Activated naive CD8-positive, alpha-beta T cell treated with anti-CD3 and anti-CD28 coated beads, Interleukin-2, amount 10 ng/mL, durations not matched to agents 7 days and 5 days (primary cell): Measurements from ENCODE around the gene PCBP4. TPM values are rescaled to one million over a fixed set of nuclear protein-coding genes. Genes with fewer than 3 reads are reported as not detected.
A peak's percentile ranks its signal among the peaks of the same experiment; 100 is the strongest.

Experiments used
- ATAC-seq: fragments of 150-1000 bp; cut with Tn5 transposase; one replicate; pipeline ENCODE4 v1.10.0; 2021; ENCODE audit warnings: low read depth, moderate library complexity
- POLR2A ChIA-PET: fragments of 350-600 bp; sonication (Branson Sonifier 250); formaldehyde crosslinking; loops from one replicate; lab custom pipeline; 2021; ENCODE audit warnings: antibody characterized with exemption; lab: Charles Lee
- DNase-seq: peaks from one replicate; pipeline ENCODE4 v3.0.0; 2021
- H3K27ac Mint-ChIP-seq: one replicate; pipeline ENCODE4 v1.8.0; 2022; ENCODE audit warnings: mild to moderate bottlenecking, mixed read lengths
- H3K27me3 Mint-ChIP-seq: one replicate; pipeline ENCODE4 v1.8.0; 2022; ENCODE audit warnings: mild to moderate bottlenecking, moderate library complexity, mixed read lengths
- H3K36me3 Mint-ChIP-seq: one replicate; pipeline ENCODE4 v1.8.0; 2021; ENCODE audit warnings: mild to moderate bottlenecking, mixed read lengths
- H3K4me1 Mint-ChIP-seq: one replicate; pipeline ENCODE4 v1.8.0; 2021; ENCODE audit warnings: mixed read lengths
- H3K4me3 Mint-ChIP-seq: one replicate; pipeline ENCODE4 v1.8.0; 2022; ENCODE audit warnings: mild to moderate bottlenecking, moderate library complexity, mixed read lengths
- H3K9me3 Mint-ChIP-seq: one replicate; pipeline ENCODE4 v1.8.0; 2021; ENCODE audit warnings: mixed read lengths
- total RNA-seq, 2 experiments: library from RNA; stranded (reverse); gene quantifications; one replicate each; pipeline ENCODE4 v1.2.3, GENCODE V29; 2021

PCBP4 gene
- total RNA-seq, 2 experiments from 2014 or later: 17.8 to 18.2 TPM

DNA sequence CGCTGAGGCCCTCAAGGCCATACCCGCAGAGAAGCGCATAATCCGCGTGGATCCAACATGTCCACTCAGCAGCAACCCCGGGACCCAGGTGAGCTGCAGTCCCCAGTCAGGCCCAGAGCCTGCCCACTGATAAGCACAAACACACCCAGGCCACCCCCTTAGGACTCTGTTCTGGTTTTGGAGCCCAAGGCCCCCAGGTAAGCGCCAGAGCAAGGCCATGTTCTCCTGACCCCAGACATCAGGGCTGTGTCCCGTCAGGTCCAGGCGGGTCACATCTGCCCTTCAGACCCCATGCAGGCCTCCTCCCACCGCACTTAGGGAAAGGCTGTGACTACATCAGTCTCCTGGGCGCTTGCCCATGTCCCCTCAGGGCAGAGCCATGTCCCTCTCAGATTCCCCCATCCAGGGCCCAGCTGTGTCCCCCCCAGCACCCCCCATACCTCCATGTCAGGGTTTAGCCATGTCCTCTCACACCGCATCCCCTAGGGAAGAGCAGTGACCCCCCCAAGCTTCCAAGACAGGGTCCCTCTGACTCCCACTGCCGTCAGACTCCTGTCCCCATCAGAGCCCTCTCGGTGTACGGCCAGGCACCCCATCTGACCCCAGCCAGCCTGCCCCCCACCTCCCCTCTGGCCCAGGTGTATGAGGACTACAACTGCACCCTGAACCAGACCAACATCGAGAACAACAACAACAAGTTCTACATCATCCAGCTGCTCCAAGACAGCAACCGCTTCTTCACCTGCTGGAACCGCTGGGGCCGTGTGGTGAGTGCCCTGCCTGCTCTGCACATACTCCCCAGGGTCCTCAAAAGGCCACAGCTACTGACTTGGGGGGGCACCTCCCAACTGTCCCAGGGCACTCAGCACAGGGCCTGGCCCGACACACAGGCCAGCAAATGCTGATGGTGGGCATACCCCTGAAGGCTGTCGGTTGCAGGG lies 23.5 kb downstream of the PCBP4 start:
- Mint-ChIP-seq H3K27ac (peak overlapping the region; percentile 58), H3K4me3 (peak overlapping the region; percentile 39), H3K9me3 (no peaks in the 10 kb centered on the region), H3K27me3 (no peaks in the 10 kb centered on the region), H3K4me1 (peaks cover 25% of the 10 kb centered on the region), H3K36me3 (peaks cover 3% of the 10 kb centered on the region)
- DNase-seq (peak; percentile 42), ATAC-seq (no peak)
- POLR2A ChIA-PET: interaction anchor here (1.0 to 5.2 kb wide), 9 partner anchors 14 to 1354 kb away, joined by 3 to 41 read pairs (median 8); partner anchors contain the start of genes ABHD14A, ABHD14B, DUSP7 and PCBP4

DNA sequence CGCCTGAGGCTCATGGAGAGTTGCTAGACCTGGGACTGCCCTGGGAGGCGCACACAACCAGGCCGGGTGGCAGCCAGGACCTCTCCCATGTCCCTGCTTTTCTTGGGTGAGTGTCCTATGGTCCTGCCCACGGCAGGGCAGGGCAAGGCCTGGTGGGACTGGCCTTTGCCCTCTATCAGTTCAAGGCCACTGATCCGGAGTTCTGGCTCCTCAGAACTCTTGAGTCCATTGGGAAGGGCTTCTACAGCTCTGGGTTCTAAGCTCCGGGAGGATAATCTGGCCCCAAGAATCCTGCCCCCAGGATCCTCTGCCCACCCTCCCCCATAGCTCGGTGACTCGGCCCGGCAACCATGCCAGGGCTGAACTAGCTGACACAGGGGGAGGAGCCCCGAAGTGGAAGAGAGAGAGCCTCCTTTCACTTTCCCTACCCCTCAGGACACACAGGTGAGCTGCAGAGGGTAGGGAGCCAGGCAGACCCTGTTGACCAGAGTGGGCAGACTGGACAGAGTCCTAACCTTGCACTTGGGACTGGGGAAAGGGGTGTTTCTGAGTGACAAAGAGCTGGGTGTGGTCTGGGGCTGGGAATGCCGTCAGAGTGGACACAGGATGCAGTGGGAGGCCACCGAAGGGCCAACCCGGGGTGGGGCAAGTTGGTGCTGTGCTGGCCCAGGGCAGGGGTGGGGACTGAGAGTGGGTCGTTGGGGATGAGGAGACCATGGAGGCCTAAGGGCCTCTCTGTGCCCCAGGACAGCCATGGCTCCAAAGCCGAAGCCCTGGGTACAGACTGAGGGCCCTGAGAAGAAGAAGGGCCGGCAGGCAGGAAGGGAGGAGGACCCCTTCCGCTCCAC lies 24.4 kb downstream of the PCBP4 start:
- DNase-seq (peak; percentile 65), ATAC-seq (peak; percentile 28)
- Mint-ChIP-seq H3K4me1 (peaks cover 30% of the 10 kb centered on the region), H3K27me3 (no peaks in the 10 kb centered on the region), H3K4me3 (peak overlapping the region; percentile 91), H3K27ac (peak overlapping the region; percentile 97), H3K9me3 (no peaks in the 10 kb centered on the region), H3K36me3 (peaks cover 3% of the 10 kb centered on the region)
- POLR2A ChIA-PET: interaction anchor here (0.9 to 5.2 kb wide), 12 partner anchors 15 to 1353 kb away, joined by 3 to 41 read pairs (median 6); partner anchors contain the start of genes ABHD14A, ABHD14B, ACY1 and DUSP7

DNA sequence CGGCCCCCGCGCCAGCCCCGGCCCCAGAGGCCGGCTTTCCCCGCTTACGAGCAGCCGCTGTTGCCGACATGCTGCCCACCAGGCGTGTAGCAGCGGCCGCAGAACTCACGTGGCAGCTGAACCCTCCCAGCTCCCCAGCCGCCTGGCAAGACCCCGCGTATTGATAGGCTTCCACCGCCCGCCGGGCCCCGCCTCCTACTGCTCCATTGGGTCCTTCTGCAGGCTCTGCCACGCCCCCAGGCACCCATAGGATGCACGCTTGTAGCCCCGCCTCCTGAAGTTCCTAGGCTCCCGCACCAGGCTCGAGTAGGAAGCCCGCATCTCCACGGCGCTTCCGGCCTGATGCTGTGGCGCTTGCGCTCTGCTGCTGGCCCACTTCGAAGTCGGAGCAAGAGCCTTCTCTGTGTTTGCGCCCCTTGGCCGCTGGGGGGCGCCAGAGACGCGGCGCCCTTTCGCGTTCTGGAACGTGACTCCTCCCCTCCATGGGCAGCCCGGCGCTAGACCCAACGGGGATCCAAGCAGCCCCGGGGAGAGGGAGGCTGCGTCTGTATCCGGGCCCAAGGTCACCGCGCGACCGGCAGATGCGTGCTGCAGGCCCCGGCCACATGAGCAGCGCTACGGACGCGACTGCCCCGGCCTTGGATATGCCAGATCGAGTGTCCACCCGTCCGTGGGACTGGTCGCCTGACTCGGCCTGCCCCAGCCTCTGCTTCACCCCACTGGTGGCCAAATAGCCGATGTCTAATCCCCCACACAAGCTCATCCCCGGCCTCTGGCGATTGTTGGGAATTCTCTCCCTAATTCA lies 25.3 kb downstream of the PCBP4 start, which contains the start of the genes PARP3 and RRP9:
Gene PARP3 (plus strand): TSS at position 566 of the 805 bp plus-strand sequence. CDS start 993 bp downstream, outside the sequence.
Gene RRP9 (minus strand): TSS at position 107 of the 805 bp plus-strand sequence. CDS start 37 bp downstream, at position 70.
- Mint-ChIP-seq H3K36me3 (peaks cover 10% of the 10 kb centered on the region), H3K27ac (peak within 1 kb of the TSS; percentile 97), H3K4me1 (peaks cover 36% of the 10 kb centered on the region), H3K27me3 (no peaks in the 10 kb centered on the region), H3K4me3 (peak within 1 kb of the TSS; percentile 91), H3K9me3 (no peaks in the 10 kb centered on the region)
- ATAC-seq (peak; percentile 94), DNase-seq (peak; percentile 99)
- POLR2A ChIA-PET: interaction anchor here (0.9 to 5.2 kb wide), 13 partner anchors 12 to 1352 kb away, joined by 3 to 41 read pairs (median 6); partner anchors contain the start of genes ABHD14A, ABHD14B, ACY1 and DUSP7

DNA sequence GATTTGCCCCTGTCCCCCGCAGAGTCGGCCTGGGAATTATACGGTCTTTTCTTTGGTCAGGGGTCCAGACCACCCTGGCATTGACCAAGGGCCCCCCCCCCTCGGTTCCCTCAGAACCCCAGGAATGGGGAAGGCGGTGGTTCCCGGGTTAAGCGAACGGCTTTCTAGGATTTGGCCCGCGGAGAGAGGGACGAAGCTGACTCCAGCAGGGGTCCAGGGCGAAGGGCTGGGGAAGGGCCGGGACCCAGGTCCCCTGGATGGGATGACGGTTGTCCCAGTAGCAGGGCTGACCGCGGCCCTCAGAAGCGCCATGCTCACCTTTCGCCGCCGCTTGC lies 25.8 kb downstream of the PCBP4 start:
- ATAC-seq: no peak
- Mint-ChIP-seq H3K4me3 (peak overlapping the region; percentile 91), H3K27me3 (no peaks in the 10 kb centered on the region), H3K27ac (peak overlapping the region; percentile 48), H3K4me1 (peaks cover 36% of the 10 kb centered on the region), H3K36me3 (peaks cover 13% of the 10 kb centered on the region), H3K9me3 (no peaks in the 10 kb centered on the region)
- POLR2A ChIA-PET: interaction anchor here (1.1 to 5.2 kb wide), 7 partner anchors 12 to 54 kb away, joined by 4 to 41 read pairs (median 13); partner anchors contain the start of genes ABHD14A, ABHD14B, ACY1 and PCBP4
- DNase-seq: no peak

DNA sequence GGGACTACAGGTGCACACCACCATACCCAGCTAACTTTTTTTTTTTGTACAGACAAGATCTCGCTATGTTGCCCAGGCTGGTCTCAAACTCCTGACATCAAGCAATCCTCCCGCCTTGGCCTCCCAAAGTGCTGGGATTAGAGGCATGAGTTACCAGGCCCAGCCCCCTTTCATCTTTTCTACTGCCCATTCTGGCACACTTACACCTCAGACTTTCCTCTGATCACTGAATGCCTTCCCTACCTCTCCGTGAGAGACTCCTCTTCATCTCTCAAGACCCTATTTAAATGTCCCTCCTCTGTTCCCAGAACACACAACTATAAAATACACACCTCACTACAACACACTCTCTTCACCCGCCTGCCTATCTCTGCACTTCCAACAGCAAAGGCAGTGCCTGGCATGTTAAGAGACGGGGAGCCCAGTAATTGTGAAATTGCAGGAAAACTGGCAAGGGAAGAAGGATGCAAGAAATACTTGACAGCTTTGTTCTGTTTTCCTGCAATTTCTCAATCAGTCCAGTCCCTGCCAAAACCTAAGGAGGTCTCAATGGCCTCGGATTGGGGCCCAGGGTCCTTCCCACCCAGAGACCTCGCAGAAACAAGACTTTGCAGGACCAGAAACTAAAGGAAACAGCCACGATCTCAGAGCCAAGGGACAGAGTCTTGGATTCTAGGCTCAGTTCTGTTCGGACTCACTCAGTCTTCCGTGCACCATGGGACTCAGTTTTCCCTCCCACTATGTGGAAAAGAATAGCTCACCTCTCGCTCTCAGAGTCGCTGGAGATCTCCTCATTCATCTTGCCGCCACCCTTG lies 26.4 kb downstream of the PCBP4 start:
- Mint-ChIP-seq H3K4me1 (peaks cover 36% of the 10 kb centered on the region), H3K27ac (peak overlapping the region; percentile 48), H3K27me3 (no peaks in the 10 kb centered on the region), H3K4me3 (peak overlapping the region; percentile 91), H3K9me3 (no peaks in the 10 kb centered on the region), H3K36me3 (peaks cover 13% of the 10 kb centered on the region)
- POLR2A ChIA-PET: interaction anchor here (1.1 to 5.2 kb wide), 7 partner anchors 13 to 55 kb away, joined by 4 to 41 read pairs (median 13); partner anchors contain the start of genes ABHD14A, ABHD14B, ACY1 and PCBP4
- DNase-seq: no peak
- no peak for ATAC-seq

DNA sequence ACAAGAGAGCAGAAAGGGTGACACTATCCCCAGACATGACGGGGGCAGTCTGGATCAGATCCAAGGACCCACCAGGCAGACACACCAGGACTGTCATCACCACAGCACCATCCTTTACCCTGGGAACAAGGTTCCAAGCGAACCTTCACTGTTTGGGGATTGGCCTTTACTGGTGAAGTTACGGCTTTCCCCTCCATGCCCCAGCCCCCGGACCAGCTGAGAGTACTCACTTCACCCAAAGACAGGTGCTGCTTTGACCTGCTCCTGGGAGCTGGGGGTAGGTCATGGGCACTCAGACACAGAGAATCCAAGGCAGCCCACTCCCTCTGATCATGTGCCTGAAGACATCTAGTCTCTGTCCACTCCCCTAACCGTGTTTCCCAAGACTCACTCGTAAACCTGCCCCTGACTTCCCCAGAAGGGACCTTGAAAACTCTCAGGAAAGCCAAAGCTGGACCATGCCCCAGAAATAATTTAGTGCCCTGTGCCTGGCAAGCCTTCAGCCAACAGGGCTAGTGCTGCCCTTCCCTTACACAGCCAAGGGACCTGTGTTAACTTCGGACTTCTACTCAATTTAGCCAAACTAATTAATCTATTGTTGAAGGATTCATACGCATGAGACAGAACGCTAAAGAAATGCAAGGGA lies 28.4 kb downstream of the PCBP4 start:
- Mint-ChIP-seq H3K27ac (peak overlapping the region; percentile 54), H3K4me3 (no peak overlapping the region), H3K36me3 (peaks cover 13% of the 10 kb centered on the region), H3K27me3 (no peaks in the 10 kb centered on the region), H3K9me3 (no peaks in the 10 kb centered on the region), H3K4me1 (peaks cover 33% of the 10 kb centered on the region)
- DNase-seq: no peak
- no peak for ATAC-seq
- POLR2A ChIA-PET: no interaction called here

DNA sequence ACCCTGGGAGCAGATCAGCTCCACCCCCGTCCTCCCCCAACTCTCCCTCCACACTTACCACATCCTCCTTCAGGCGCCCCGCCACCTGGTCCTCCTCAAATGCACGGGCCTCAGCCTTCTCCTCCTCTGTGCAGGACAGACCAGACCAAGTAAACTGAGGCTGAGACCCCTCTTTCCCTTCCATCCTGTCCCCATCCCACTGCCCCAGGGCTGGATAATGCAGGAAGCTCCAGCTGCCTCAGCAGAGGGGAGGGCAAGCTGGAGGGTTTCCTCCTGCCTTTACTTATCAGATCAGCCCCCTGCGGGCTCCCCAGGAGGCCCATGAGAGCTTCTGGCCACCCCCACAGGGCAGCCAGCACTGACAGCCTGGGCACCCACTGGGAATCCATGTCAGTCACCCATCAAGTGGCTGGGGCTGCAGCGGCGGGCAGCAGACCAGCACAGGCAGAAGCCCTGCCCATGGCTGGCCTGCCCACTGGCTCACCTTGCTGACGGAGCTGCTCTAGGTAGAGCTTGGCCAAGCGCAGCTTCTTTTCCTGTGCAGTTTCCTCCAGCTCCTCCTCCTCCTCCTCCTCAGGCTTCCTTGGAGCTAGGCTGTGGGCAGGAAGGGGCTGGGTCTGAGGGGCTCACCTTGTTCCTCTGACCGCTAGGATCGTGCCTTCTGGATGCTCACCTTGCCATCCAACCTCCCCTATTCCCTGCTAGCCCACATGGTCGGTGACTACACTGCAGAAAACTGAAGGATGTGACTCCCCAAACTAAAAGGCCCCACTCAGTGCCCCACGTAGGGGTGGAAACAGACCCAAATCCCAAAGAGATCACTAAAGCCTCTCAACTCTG lies 29.4 kb downstream of the PCBP4 start:
- no peaks in the 10 kb centered on the region for H3K27me3 Mint-ChIP-seq
- H3K27ac Mint-ChIP-seq: peak overlapping the region; percentile 73
- DNase-seq (no peak), ATAC-seq (no peak)
- peaks cover 20% of the 10 kb centered on the region for H3K36me3 Mint-ChIP-seq
- POLR2A ChIA-PET: no interaction called here
- no peaks in the 10 kb centered on the region for H3K9me3 Mint-ChIP-seq
- no peak overlapping the region for H3K4me3 Mint-ChIP-seq
- peaks cover 29% of the 10 kb centered on the region for H3K4me1 Mint-ChIP-seq

DNA sequence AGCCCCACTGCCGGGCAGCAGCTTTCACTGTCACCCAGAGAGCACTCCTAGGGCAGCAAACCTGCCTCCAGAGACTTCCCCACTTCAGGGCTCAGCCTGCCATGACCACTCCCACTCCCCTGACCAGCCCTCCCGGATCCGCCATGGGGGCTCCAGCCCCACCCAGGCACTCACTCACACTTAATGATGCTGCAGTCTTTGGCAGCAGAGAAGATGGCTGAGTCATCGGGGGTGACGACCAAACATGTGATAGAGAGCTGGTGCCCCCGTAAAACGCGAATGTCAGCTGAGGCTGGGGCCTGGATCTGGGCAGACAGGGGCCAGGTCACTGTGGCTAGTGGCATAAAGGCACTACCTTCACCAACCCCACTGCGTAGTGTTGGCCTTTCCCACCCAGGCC lies 30.2 kb downstream of the PCBP4 start:
- POLR2A ChIA-PET: interaction anchor here (0.6 kb wide), 1 partner anchor 35 kb away, joined by 3 read pairs; no protein-coding TSS in a partner anchor
- Mint-ChIP-seq H3K4me3 (no peak overlapping the region), H3K36me3 (peaks cover 20% of the 10 kb centered on the region), H3K27me3 (no peaks in the 10 kb centered on the region), H3K27ac (peak overlapping the region; percentile 73), H3K9me3 (no peaks in the 10 kb centered on the region), H3K4me1 (peaks cover 29% of the 10 kb centered on the region)
- ATAC-seq: no peak
- DNase-seq: no peak

DNA sequence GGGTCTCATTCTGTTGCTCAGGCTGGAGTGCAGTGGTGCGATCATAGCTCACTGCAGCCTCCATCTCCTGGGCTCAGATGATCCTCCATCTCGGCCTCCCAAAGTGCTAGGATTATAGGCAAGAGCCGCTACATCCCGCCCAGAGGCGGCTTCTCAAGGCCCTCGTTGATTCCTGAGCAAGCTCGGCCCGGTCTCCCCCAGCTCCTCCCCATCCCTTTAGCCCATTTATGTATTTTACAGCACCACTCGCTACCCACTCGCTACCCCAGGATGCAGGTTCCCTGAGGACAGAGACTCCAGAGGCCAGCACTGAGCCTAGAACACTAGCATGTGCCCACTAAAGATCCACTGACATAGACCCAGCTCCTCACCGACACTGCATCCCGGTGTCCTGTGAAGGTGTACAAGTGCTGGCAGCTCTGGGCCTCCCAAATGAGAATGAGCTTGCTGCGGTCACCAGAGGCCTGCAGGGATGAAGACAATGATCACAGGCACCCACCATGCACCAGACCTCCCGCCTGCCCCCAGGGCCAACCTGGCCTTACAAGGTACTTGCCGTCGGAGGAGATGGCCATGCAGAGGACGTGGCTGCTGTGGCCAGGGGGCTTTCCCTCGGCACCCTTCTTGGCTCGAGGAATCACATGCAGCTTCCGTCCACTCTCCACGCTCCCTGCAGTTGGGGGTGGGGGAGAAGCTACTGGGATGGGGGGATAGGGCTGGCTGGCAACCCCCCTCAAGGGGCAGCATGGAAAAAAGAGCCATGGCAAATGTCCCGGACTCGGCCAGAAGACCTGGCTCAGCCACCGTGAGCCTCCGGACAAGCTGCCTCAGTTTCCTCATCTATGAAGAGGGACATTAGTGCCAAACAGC lies 31.1 kb downstream of the PCBP4 start:
- Mint-ChIP-seq H3K36me3 (peaks cover 20% of the 10 kb centered on the region), H3K9me3 (no peaks in the 10 kb centered on the region), H3K4me1 (peaks cover 27% of the 10 kb centered on the region), H3K27me3 (no peaks in the 10 kb centered on the region), H3K4me3 (no peak overlapping the region), H3K27ac (no peak overlapping the region)
- DNase-seq (no peak), ATAC-seq (no peak)
- POLR2A ChIA-PET: interaction anchor here (0.6 kb wide), 1 partner anchor 36 kb away, joined by 3 read pairs; no protein-coding TSS in a partner anchor
